Left lobe of liver (tissue), 2 donors: ENCODE measurements around the gene PTDSS2. TPM values are rescaled to one million over a fixed set of nuclear protein-coding genes. Genes with fewer than 3 reads are reported as not detected.

Source experiments
- ATAC-seq: fragments of 200-7000 bp; cut with Tn5 transposase; one replicate; pipeline ENCODE4 v1.9.1; 2020; ENCODE audit warnings: mild to moderate bottlenecking, moderate library complexity
- DNase-seq: peaks from one replicate; pipeline ENCODE4 v3.0.0-alpha.2; 2020; ENCODE audit warnings: low spot score
- total RNA-seq: library from RNA; stranded (reverse); gene quantifications from one replicate; pipeline ENCODE4 v1.2.1, GENCODE V29; 2021
- donor health status: DM: no; HTN: no; CAD: no; lungs with moderate emphysema.
- donor health status: DM: no; HTN: yes; CAD: no.

The PTDSS2 gene
- total RNA-seq, 1 donor from 2014 or later: 10.2 TPM

DNA sequence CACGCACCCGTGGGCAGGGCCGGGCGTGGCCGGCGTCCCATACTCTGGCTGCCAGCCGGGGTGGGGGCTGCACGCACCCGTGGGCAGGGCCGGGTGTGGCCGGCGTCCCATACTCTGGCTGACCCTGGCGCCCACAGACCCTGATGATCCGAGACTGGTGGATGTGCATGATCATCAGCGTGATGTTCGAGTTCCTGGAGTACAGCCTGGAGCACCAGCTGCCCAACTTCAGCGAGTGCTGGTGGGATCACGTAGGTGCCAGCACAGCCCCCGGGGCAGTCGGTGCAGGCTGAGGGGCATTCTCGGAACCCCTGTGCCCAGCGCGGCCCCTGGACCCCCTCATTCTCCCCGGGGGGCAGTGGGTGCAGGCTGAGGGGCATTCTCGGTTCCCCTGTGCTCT is 38.0 kb downstream of the PTDSS2 start:
- ATAC-seq (no peak), DNase-seq (no peak)

GRCh38 chr11:488579-488978 is 38.5 kb downstream of the PTDSS2 start:
- ATAC-seq (no peak), DNase-seq (no peak)

- ATAC-seq: no peak
- DNase-seq: no peak
These were observed 38.9 kb downstream of the PTDSS2 start for GRCh38 chr11:488992-489391.

DNA sequence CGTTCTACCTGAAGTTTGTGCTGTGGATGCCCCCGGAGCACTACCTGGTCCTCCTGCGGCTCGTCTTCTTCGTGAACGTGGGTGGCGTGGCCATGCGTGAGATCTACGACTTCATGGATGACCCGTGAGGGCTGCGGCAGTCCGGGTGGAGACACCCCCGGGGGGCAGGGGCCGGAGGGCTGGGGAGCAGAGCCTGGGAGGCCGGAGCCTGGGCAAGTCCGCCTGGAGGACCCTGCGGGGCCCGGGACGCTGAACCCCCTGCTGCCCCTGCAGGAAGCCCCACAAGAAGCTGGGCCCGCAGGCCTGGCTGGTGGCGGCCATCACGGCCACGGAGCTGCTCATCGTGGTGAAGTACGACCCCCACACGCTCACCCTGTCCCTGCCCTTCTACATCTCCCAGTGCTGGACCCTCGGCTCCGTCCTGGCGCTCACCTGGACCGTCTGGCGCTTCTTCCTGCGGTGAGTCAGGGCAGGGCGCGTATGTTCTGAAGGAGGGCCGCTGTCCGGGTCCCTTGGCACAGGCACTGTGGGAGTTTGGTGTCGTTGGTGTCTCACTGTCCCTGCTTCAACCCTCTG is 39.6 kb downstream of the PTDSS2 start:
- no peak for ATAC-seq
- DNase-seq: no peak

DNA sequence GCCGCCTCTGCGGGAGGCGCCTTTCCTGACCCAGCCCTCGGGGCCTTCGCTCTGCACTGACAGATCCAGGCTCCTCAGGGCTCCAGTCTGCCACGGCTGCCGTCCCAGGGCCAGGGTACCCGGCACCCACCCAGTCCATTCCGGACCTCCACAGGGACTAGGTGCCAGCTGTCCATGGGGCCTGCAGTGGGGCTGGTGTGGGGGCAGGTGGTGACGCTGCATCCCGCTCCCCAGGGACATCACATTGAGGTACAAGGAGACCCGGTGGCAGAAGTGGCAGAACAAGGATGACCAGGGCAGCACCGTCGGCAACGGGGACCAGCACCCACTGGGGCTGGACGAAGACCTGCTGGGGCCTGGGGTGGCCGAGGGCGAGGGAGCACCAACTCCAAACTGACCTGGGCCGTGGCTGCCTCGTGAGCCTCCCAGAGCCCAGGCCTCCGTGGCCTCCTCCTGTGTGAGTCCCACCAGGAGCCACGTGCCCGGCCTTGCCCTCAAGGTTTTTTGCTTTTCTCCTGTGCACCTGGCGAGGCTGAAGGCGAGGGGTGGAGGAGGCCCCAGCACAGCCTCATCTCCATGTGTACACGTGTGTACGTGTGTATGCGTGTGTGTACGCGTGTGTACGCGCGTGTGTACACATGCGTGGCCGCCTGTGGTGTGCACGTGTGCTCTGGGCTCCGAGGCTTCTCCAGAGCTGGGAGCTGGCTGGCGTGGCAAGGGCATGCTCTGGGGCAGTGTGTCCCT is 40.3 kb downstream of the PTDSS2 start:
- ATAC-seq: no peak

DNA sequence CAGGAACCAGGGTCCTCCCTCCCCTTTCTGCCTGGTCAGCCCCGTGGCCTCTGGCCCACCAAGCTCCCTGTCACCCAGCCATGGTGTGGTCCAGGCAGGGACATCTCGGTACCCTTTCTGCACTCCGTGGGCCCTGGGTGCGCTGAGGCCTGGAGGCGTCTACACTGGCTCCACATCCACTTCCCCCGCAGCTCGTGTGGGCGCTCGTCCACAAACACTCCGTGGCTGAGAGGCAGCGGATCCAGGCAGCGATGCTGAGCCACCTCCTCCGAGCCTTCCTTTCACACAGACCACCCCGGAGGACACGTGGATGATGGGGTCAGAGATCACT is 40.8 kb downstream of the PTDSS2 start:
- DNase-seq: no peak
- ATAC-seq: no peak

More for the DNA sequence above, 40.3 kb downstream of the PTDSS2 start:
- DNase-seq: no peak

DNA sequence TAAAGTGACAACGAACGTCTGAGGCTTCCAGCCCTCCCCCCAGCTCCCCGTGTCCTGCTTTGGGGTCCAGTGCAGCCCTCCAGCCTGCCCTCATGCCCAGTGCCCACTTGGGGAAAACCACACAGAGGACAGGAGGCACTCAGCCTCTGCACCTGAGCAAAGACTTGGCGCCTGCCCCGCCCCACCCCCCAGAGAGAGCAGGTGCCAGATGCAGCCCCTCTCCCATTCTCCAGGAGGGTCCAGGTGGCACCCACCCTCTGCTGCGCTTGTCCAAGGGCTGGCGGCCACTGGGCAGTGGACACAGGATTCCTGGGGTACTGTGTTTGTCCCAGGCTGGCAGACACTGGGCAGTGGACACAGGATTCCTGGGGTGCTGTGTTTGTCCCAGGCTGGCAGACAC is 41.3 kb downstream of the PTDSS2 start:
- DNase-seq: no peak
- ATAC-seq: no peak

DNA sequence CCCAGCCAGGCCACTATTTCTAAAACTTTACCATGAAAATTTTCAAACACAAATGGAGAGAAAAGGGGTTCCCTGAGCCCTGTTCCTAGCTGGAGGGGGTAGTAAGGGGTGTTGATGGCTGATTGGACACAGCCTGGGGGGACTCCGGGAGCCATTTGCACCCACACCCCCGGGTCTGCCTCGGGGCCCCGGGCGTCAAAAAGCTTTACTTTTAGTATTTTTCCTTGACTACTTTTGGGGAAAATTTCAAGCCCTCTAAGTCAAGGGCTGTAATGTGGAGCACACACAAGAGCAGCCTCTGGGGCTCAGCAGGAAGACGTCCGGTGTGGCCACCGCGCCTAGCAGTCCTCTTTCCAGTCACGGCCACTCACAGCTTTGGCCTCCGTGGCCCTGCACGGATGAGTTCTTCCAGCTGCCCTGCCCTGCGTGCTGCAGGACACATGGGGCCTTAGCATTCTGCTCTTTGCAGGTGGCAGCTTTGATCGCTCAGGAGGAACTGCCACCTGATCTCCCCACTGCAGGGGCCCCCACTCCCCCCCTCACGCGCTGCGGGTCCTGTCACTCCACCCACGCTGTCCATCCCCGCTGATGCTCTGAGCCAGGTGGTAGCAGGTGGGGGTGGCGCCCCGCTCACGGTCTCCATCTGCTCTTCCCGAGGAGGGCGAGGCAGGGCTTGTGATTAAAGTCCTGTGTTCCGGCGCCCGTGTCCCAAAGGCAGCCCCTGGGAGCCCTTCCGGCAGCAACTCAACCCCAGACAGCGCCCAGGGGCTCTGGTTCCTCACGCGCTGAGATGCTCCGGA is 42.5 kb downstream of the PTDSS2 start:
- no peak for DNase-seq
- ATAC-seq: no peak

GRCh38 chr11:494761-495536 is 44.9 kb downstream of the PTDSS2 start:
- DNase-seq: no peak
- no peak for ATAC-seq

- ATAC-seq: no peak
- no peak for DNase-seq
These were observed 45.5 kb downstream of the PTDSS2 start for GRCh38 chr11:495537-495931.

GRCh38 chr11:496834-497564 is 46.9 kb downstream of the PTDSS2 start:
- DNase-seq: no peak
- ATAC-seq: no peak

DNA sequence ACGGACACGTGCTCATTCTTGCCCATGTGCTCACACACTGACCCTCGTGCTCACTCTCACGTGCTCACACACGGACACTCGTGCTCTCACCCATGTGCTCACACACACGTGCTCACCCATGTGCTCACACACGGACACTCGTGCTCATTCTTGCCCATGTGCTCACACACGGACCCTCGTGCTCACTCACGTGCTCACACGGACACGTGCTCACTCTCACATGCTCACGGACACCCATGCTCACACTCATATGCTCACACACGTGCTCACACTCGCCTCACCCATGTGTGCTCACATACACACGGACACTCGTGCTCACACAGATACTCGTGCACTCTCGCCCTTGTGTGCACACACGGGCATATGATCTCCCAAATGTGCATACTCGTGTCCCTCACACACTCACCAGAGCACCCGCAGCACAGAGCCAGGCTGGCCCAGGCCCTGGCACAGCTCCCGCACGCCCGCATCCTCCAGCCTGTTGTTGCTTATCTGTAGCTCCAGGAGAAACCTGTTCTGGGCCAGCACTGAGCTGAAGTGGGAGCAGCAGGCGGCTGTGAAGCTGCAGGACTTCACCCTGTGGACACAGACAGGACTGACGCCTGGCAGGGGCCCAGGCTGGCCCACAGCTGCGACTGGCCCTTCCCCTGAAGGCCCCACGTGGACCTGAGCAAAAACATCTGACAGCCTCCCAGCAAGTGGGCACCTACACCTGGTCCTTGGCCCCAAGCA is 47.7 kb downstream of the PTDSS2 start:
- no peak for DNase-seq
- no peak for ATAC-seq

- ATAC-seq (no peak), DNase-seq (peak; percentile 45)
These were observed 48.5 kb downstream of the PTDSS2 start for GRCh38 chr11:498297-499181.

- no peak for ATAC-seq
- peak; percentile 44 for DNase-seq
These were observed 49.4 kb downstream of the PTDSS2 start for GRCh38 chr11:499201-500076.

DNA sequence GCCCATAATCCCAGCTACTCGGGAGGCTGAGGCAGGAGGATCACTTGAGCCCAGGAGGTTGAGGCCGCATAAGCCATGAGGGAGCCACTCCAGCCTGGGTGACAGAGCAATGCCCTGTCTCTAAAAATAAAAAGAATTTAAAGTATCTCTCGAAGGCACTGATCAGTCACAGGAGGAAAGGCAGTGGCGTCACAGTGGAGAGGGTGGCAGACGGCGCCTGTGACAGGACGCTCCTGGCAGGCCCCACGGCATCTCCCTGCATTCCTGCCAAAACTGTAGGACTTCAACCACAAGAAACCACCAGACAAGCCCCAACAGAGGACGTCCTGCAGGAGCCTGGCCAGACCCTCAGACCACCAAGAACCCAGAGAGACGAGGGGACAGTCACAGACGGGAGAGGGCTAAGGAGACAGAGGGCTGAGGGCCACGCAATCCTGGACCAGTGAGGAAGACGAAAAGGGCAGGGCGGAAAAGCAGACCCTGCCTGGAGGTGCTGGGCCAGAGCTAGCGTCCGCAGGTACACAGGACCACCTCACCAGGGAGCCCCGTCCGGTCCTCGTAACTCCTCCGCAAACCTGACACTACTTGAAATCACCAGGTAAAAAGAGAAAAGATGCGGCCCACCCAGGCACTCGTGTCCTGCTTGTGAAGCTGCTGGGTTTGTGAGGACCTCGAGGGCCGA is 51.1 kb downstream of the PTDSS2 start:
- ATAC-seq (no peak), DNase-seq (peak; percentile 43)

DNA sequence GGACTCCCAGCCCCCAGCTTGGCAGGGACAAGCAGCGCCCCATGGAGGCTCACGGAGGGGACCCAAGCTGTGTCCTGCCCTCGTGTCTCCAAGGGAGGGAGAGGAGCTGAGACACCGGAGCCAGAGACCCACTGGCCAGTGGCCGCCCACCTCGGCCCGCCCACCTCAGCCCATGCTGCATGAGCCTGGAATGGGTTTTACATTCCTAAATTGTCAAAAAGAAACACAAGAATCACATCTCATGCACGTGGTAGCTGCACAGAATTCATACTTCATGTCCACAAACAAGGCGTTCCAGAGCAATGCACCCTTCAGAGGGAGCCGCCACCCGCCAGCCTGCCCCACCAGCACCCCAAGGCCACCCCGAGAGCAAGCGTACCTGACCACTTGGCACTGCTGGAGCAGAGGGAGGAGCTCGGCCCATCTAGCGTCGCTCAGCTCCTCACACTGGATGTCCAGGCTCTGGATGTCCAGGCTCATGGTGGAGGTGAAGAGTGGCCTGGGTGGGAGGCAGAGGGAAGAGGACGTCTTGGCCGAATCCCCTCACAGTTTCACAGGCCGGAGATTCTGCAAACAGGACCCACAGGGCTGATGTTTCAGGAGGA is 51.7 kb downstream of the PTDSS2 start:
- no peak for DNase-seq
- ATAC-seq: no peak
